HG02610 (cell line): ENCODE results near the gene UST.
A peak's percentile ranks its signal among the peaks of the same experiment; 100 is the strongest.
"Not testable (repeated sequence)": the region's sequence is repeated elsewhere in the genome, so short reads cannot be mapped to it uniquely, and the experiment has no call there.

Experiments
- ATAC-seq: cut with Tn5 transposase; IDR thresholded peaks from one replicate; pipeline ENCODE4 v1.9.1; 2021; ENCODE audit warnings: mild to moderate bottlenecking, moderate library complexity; ENCODE audit not compliant: unreplicated experiment

UST gene

DNA sequence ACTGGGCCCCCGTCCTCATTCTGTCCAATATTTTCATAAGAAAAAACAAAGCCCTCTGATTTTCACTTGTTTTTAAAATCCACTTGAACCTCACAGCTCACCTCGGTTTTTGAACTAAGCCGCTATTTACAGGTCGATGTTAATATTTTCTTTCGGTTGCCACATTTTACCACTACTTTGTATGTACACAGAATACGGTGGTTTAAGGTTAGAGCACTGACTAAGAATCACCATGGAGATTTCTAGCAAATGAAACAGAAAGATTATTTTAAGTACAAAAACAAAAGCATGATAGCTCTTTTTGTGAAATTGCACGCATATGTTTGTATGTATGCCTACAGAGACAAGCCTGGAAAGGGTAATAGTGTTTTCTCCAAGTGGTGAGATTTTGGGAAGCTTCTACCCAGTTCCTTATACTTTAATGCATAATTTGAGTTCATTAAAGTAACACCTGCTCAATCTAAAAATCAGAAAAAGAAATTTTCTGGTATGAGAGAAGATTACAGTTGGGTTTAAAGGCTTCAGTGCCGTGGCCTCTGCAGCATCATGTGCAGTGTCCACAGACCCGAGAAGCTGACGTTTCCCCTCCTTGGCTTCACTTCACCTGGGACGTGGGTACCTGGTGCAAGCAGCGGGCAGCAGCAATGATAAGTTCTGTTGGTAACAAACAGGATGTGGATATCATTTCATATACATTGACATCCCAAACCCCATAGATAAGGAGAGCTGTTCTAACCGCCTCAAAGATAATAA, 144.0 kb downstream of the UST start:
- no peak for ATAC-seq

DNA sequence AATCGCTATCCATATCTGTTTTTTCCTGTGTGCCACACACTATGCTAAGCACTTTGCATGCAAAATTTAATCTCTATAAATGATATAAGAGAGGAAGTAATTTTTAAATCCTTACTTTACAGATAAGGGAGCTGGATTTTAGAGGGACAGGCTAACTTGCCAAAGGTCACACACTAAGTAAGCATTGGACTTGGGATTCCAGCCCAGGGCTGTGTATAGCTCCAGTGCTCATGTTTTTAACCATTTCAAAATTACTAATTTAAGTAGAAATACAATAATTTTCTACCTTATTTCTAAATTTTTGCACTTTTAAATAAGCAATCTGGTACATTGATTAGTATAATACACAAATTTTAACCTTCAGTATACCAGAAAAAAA, 144.6 kb downstream of the UST start:
- ATAC-seq, result no peak

DNA sequence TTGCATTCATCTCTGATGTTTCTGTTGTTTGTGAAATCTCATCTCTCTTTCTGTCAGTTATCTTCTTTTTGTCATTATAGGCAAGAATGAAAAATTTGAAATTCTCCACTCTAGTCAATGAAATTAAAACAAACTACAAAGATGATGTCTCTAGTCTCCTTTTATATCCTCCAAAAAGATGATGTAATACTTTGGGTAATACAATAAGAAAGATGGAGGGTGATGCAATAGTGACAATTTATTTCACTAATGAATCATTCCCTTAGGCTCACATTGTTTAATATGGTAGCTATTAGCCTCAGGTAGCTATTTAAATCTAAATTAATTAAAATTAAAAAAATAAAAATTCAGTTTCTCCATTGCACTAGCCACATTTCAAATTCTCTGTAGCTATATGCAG, 145.4 kb downstream of the UST start:
- no peak for ATAC-seq

DNA sequence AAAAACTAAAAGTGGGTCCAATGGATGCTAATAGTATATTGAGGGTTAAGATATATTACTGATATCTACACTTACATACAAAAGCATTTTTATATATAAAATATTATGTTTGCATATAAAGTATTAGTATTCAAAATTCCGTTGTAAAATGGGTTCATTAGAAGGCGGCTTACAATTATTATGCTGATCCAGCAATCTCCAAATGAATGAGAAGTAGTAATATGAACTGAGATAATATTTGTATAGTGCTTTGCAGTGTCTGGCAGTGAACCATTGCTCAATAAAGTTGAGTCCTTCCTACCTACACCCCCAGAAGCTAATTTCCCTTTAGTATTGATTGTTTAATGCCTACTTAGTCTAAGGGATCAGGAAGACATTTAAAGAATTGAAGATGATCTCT, 146.2 kb downstream of the UST start:
- no peak for ATAC-seq

DNA sequence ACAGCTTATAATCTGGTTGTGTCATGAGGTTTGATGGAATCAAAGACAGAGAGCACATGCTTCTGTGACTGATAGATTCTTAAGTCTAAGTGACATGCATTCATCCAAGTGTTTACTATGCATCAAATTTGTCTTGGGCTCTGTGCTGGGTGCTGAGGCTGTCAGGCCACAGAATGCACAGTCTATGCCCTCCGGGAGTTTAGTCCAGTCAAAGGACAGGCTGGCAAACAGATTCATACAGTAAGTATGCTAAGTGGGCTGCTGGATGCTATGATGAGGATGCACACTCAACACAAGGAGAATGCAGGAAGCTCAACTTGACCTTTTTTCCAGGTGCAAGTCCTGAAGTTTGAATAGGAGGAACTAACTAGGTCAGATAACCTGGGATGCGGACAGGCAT, 146.7 kb downstream of the UST start:
- no peak for ATAC-seq

DNA sequence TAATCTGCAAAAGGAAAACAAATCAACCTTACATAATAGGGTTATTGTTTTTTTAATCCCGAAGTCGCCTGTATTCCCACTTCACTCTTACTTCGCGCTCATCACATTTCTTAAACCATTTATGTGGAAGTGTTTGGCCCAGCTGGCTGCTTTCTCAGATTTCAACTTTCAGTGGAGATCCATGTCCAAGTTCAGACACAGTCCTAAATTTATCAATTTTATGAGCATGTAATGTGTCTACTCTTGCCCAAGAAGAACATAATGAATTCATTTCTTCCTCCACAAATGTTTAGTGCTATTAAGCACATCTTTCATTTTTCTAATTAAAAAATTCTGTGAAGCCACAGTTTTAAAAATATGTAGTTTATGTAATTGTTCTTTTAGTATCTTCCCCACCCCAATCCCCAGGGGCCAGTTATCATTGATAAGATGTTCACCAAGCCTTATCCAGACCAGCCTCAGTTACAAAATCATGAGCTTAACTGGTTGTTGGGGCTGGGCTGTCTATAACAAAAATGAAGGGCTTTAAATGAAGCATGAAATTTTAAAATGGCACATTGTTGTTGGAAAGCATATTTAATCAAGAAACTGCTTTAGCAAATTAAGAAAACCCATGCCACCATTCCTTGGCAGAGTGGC, 151.7 kb downstream of the UST start:
- no peak for ATAC-seq

DNA sequence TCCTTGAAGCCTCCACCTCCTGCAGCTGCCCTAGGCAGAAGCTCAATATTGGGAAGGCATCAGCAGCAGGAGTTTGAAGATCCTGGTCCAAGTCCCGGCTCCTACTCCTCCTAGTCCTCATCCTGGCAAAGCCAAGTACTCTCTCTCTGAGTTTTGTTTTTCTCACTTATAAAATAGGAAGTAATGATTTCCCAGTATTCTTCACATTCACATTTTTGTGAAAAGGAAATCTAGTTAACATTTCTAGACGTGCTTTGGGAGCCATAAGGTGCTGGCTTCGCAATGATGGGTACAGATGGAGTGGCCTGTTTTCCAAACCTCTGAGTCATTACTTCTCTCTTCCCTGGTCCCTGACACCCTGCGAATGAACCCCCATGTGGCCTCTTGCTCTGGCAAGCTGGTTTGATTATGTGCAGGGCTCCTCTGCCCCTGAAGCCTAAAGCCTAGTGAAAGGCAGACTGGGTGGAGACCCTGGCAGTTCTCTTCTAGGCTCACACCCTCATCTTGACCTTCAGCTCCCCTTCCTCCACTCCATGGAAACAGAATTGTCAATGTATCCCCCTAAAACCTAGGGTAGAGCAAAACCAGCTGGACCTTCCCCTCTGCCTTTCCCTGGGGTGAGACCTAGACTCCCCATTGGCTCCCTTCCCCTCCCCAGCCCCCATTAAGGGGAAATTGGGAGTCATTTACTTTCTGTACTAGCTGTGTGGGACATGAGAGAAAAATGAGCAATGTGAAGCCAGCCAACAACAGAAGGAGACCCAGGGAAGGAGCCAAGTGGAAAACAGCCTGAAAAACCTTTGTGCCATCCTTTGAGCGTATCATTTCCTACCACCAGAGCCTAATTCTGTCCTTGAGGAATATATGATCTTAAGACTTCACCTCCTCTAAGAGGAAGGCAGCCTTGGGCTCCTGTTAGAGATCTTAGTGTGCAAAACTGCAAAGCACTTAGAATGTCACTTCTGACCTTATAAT, 158.4 kb downstream of the UST start:
- no peak for ATAC-seq

DNA sequence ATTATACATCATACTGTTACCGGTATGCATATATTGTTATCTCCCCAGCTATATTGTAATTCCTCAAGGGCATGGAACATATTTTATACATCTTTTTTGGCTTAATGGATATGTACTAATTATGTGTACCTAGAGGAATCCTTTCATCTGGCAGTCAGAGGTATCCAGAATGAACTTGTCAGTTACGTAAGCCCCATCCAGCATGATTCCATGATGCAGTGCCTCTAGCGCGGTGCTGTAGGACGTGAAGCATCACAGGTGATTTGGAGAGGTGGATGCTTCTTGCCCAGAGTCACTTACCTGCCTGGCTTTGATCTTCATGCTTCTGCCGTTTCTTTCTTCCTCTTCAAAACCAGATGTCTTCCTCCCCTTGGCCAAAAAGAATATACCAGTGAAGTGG, 159.1 kb downstream of the UST start:
- no peak for ATAC-seq

DNA sequence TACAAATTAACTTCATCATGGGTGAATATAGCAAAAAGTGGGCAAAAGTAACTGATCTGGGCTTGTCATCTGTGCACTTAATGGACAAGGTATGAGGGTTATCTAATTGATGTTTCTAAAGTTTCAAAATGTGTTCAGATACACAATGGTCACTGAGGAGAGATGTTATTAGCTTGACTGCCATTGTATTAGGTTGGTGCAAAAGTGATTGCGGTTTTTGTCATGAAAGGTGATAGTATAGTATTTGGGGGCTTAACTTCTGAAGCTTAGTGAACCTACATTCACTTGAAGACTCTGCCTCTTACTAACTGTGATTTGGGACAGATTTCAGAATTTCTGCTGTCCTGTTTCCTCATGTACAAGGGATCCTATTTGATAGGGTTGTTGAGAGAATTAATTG, 159.6 kb downstream of the UST start:
- no peak for ATAC-seq

DNA sequence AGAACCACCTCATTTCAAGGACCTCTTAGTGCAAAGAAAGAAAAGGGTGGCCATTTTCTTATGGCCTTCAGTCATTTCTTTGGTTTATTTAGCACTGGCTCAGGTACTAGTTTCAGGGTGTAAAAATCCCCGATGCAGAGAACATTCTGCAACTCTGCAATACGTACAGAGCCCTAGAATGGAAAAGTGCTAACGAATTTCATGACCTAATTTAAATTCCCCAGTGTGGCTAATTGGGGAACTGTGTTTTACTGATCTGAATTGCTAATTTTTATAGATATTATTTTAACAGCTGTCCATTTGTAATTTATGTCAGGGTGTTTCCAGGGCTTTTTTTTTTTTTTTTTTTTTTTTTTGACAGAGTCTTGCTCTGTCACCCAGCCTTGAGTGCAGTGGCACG, 160.7 kb downstream of the UST start:
- peak; percentile 93 for ATAC-seq

DNA sequence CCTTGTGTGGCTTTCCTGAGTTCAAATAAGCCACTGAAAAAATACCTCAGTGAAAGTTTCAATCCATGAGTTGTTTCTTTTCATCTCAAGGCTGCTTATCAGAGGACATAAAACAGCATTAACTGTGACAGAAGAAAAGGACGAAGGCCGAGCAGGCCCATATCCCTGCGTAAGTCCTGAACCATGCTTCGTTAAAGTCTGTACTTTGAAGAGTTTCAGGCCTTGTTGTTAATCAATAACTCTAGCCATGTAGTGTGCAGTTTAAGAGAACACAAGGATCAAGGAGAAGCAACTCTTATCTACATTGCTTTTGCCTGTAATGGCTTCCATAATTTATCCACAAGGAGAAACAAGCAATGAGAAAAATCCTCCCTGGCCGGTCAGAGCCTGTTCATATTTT, 165.4 kb downstream of the UST start:
- ATAC-seq, result no peak

DNA sequence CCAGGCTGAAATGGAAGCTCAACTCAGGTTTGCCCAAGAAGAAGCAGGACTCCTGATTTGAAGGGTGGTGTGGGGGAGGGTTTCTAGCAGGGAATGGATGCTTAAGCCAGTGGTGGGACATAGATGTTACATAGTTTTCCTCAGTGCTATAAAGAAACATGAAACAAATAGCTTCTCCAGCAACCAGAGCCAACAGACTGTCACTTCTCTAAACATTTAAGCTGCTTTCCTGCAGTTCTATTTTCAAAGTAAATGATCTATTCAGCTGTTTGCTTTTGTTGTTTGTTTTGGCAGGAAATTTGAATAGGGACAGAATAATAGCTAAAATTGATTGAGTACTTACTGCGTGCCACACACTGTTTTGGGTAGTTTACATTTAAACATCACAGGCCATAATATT, 169.0 kb downstream of the UST start:
- no peak for ATAC-seq

DNA sequence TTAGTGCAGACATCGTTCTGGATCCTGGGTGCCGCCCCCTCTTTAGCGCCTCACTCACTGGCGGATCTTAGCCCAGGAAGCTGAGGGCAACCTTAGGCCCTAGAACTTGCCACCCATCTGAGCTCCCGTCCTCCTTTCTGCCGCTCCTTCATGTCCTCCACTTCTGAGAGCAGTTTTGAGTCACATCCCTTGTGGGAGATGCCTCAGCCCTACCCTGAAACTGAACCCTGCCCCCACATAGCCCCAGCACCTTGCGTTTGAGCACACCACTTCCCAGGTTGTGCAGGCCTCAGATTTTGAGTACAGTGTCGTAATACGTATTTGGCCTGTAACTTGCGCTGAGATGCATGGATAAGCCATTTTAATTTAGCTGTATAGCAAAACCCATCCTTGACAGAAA, 169.7 kb downstream of the UST start:
- ATAC-seq, result not testable (repeated sequence)

DNA sequence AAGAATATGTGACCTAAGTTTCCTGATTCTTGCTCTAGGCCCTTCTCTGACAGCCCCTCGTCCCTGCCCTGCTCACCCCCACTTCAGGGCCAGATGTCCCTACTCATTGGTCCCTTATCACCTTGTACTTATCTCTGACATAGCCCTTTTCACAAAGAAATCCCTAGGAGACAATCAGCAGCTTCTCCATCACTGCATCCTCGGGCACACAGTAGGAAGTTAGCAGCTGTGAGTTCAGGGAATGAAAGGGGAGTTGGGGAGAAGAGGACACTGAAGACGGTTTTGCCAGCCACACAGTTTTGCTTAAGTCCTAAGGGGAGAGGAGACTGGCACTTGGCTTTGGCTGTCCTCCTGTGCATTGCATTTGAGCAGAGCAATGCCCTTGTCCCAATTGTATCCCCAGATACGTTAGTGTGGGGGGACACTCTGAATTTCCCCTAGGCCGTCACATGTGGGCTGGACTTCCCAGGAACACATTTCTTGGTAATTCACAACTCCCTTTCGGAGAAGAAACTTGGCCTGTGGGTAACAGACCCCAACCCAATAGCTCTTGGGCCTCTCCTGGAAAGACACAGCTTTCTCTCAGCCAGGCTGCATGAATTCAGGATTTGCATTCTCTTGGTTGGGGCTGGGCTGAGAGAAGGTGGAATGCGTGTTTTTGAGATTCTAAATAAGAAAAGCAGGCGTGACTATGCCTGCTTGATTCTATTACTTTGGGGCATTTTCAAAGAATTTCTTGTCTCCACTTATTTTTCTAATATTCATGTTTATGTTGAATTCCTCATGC, 177.6 kb downstream of the UST start:
- ATAC-seq, result no peak

DNA sequence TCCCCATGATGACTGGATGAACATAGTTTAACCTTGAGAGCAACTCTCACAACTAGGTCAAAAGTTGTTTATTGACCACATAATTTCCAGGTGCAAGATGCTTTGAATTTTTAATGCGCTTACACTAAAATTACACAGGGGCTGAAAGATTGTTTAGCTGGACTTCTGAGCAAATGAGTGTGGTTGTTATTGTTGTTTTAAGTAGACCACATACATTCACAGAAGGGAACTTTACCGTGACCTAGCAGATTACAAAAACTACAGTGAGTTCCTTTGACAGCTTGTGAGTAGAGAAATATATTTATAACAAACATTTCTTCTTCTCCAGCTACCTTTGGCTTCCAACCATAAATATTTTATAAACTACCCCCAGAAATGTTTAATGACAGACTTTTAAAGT, 178.9 kb downstream of the UST start:
- no peak for ATAC-seq

DNA sequence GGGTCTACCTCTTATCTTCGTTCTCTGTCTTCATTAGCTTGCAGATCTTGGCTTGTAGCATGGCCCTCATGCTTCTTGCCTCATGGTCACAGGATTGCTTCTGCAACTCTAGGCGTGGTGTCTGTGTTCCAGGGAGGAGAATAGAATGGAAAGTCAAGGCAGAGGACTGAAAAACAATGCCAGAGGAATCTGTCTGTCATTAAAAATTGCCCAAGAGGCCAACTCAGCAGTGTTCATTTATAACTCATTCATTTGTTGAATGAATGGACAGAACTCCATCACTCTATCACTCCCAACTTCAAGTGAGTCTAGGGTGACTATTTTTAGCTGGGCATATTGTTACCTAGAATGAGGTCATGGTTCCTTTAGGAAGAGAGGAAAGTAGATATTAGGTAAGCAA, 179.6 kb downstream of the UST start:
- ATAC-seq, result no peak

DNA sequence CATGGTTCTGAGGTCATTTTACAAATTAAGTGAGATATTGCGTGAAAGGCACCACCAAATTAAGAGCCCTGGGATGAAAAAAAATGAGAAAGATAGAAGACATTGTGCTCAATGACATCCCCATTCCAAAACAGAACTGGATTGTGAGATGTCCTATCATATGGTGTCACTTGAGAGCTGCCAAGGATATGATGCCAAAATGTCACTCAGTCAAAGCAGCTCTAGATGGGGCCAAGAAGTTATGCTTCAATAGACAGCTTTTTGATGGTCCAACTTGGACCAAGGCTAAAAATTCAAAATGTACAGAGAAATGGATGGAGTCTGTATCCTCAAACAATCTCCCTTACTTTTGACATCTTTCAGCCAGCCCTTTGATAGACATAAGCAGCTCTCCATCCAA, 180.8 kb downstream of the UST start:
- ATAC-seq, result no peak

DNA sequence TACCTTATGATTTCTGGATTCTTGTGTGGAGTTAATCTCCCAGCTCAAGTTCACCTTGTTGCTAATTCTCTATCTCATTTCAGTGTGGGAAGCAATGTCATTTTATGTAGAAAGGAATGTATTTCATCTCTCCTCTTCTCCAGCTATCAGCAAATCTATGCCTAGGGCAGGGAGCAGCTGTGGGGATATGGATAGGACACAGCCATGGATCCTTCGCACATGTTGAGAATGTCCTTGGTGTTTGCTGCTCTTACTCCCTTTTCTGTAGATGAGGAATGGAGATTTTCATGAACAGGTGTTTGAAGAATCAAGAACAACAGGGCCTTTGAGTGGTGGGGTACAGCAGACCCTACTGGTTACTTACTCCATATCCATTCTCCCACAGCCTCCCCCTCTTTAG, 182.0 kb downstream of the UST start:
- ATAC-seq, result no peak

DNA sequence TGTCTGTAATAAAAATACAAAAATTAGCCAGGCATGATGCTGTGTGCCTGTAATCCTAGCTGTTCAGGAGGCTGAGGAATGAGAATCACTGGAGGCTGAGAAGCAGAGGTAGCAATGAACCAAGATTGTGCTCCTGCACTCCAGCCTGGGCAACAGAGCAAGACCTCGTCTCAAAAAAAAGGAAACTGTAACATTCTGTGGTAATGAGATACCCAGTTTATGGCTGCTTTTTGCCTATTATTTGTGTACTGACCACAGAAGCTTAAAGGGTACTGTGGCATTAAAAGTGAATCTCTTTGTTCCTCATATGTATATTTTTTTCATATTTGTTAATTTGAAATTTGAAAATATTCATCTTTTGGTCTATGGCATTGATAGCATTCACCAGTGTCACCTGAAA, 185.4 kb downstream of the UST start:
- no peak for ATAC-seq

DNA sequence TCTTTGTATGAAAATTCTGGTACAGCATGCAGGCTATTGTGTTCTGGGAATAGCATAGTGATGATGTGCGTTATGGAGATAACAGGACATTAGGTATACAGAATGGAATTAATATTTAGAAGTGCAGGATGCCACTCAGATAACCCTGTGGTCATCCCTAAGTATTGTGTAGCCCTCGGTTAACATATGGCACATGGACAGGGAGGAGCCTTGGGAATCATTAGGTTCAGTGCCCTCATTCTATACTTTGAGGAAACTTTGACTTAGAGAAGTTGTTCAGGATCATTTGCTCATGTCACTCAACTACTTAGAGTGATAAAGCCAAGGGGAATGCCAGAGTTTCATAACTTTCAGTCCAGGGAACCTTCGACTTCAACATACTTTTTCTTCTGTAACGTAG, 185.9 kb downstream of the UST start:
- ATAC-seq, result no peak

DNA sequence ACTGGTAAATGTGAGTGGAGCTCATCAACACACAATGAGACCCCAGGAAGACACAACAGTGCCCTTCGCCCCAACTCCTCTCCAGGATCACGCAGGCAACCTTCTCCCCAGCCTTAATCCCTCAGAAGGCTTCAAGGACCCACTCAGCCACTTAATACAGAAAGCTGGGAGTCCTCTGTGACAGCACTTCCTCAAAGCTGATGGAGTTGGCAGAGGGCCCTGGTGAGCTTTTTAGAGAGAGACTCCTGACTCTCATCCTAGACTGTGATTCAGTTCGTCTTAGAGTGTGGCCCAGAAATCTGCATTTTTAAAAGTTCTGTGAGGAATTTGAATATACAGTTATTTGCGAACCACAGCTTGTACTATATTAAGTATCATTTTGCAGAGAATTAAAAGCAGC, 187.7 kb downstream of the UST start:
- ATAC-seq, result no peak
